Loucy (cell line): Measurements from ENCODE around the gene CDV3.

Source experiments
- CTCF ChIP-seq: fragments of 200-600 bp; sonication (generic); conservative IDR thresholded peaks from 2 replicates; pipeline ENCODE4 v1.5.1; 2014; ENCODE audit warnings: mild to moderate bottlenecking, antibody characterized with exemption, low read length
- EZH2phosphoT487 ChIP-seq: fragments of 200-600 bp; IDR thresholded peaks from 2 replicates; pipeline ENCODE4 v1.6.1; 2018; ENCODE audit warnings: antibody characterized with exemption, mild to moderate bottlenecking, moderate library complexity, borderline replicate concordance

DNA sequence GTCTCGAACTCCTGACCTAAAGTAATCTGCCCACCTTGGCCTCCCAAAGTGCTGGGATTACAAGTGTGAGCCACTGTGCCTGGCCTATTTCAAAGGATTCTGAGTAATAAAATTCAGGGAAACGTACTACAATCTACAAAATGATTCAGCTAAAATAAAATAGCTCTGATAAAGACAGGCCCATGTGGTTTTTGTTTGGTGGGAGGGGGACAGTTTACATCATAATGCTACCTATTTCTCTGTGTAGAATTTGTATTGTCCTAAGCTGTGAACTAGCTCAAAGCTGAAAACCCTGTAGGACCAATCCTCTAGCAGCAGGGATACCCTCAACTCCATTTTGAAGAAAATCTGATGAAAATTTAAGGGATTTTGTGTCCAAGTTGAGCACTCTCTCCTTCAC lies 25.8 kb downstream of the CDV3 start:
- TF ChIP-seq CTCF (no peak), EZH2phosphoT487 (no peak)
